Measurements from ENCODE around the gene NXT1.

The NXT1 gene

GRCh38 chr20:23325107-23325506 is 25.5 kb upstream of the NXT1 start:
- TF ChIP-seq CTCF (IDR thresholded peaks at IDR 0.05; ENCODE audit: control extremely low read depth, extremely low read depth, low read depth, missing control alignments), result no peak
- ChIA-PET CTCF (interaction anchor here (1.1 to 1.8 kb wide), 4 partner anchors 10 to 25 kb away, joined by 3 to 9 read pairs (median 4); no protein-coding TSS in a partner anchor), POLR2A (no interaction called here)
- no peak for DNase-seq (ENCODE audit: extremely low spot score)

- no peak for TF ChIP-seq CTCF (IDR thresholded peaks at IDR 0.05; ENCODE audit: control extremely low read depth, extremely low read depth, low read depth, missing control alignments)
Measured at GRCh38 chr20:23326774-23327173, 23.8 kb upstream of the NXT1 start.

GRCh38 chr20:23327617-23328333 is 22.8 kb upstream of the NXT1 start:
- TF ChIP-seq CTCF (IDR thresholded peaks at IDR 0.05; ENCODE audit: control extremely low read depth, extremely low read depth, low read depth, missing control alignments), result no peak
- no peak for DNase-seq (ENCODE audit: extremely low spot score)
- ChIA-PET CTCF (no interaction called here), POLR2A (no interaction called here)

More at GRCh38 chr20:23326774-23327173, 23.8 kb upstream of the NXT1 start:
- CTCF ChIA-PET, result interaction anchor here (0.6 to 0.9 kb wide), 2 partner anchors 11 to 13 kb away, joined by 3 read pairs; no protein-coding TSS in a partner anchor
- DNase-seq (ENCODE audit: extremely low spot score), result no peak
- POLR2A ChIA-PET, result no interaction called here

GRCh38 chr20:23331450-23332350 is 18.9 kb upstream of the NXT1 start:
- POLR2A ChIA-PET, result no interaction called here
- no peak for TF ChIP-seq CTCF (IDR thresholded peaks at IDR 0.05; ENCODE audit: control extremely low read depth, extremely low read depth, low read depth, missing control alignments)
- no peak for DNase-seq (ENCODE audit: extremely low spot score)
- CTCF ChIA-PET, result interaction anchor here (0.9 to 3.4 kb wide), 6 partner anchors 9 to 640 kb away, joined by 3 to 22 read pairs (median 5); no protein-coding TSS in a partner anchor

- no peak for TF ChIP-seq CTCF (IDR thresholded peaks at IDR 0.05; ENCODE audit: control extremely low read depth, extremely low read depth, low read depth, missing control alignments)
- no peak for DNase-seq (ENCODE audit: extremely low spot score)
- POLR2A ChIA-PET, result no interaction called here
- CTCF ChIA-PET, result interaction anchor here (0.9 to 3.4 kb wide), 5 partner anchors 8 to 641 kb away, joined by 3 to 22 read pairs (median 5); no protein-coding TSS in a partner anchor
Measured at GRCh38 chr20:23332467-23332866, 18.1 kb upstream of the NXT1 start.

- no peak for TF ChIP-seq CTCF (IDR thresholded peaks at IDR 0.05; ENCODE audit: control extremely low read depth, extremely low read depth, low read depth, missing control alignments)
- no peak for DNase-seq (ENCODE audit: extremely low spot score)
- ChIA-PET CTCF (interaction anchor here (1.3 kb wide), 1 partner anchor 9 kb away, joined by 3 read pairs; no protein-coding TSS in a partner anchor), POLR2A (no interaction called here)
Measured at GRCh38 chr20:23334111-23334510, 16.5 kb upstream of the NXT1 start.
